ENCODE results near the gene RPS19. TPM values are rescaled to one million over a fixed set of nuclear protein-coding genes. Genes with fewer than 3 reads are reported as not detected.

The RPS19 gene
- total RNA-seq, 2 experiments from 2014 or later, result 2,679 to 3,011 TPM

- Mint-ChIP-seq H3K27ac (peak overlapping the region; percentile 94), H3K4me3 (peak overlapping the region; percentile 83), H3K27me3 (no peaks in the 10 kb centered on the region), H3K4me1 (peaks cover 51% of the 10 kb centered on the region), H3K9me3 (no peaks in the 10 kb centered on the region), H3K36me3 (ENCODE audit: low read depth) (peaks cover 57% of the 10 kb centered on the region)
- POLR2A ChIA-PET, result no interaction called here
- peak; percentile 90 for DNase-seq
- CTCF ChIA-PET, result interaction anchor here (1.1 to 5.4 kb wide), 5 partner anchors 12 to 67 kb away, joined by 3 to 44 read pairs (median 7); partner anchors contain the start of gene RPS19
Measured at GRCh38 chr19:41883821-41884733, 24.0 kb downstream of the RPS19 start.

- H3K9me3 Mint-ChIP-seq, result no peaks in the 10 kb centered on the region
- peak; percentile 84 for DNase-seq
- peak overlapping the region; percentile 83 for H3K4me3 Mint-ChIP-seq
- peak overlapping the region; percentile 92 for H3K27ac Mint-ChIP-seq
- CTCF ChIA-PET, result interaction anchor here (0.6 to 5.4 kb wide), 11 partner anchors 9 to 63 kb away, joined by 4 to 44 read pairs (median 5); partner anchors contain the start of gene RPS19
- peaks cover 79% of the 10 kb centered on the region for H3K36me3 Mint-ChIP-seq (ENCODE audit: low read depth)
- H3K27me3 Mint-ChIP-seq, result no peaks in the 10 kb centered on the region
- peaks cover 53% of the 10 kb centered on the region for H3K4me1 Mint-ChIP-seq
- POLR2A ChIA-PET, result interaction anchor here (0.6 to 2.0 kb wide), 3 partner anchors 12 to 26 kb away, joined by 4 to 8 read pairs (median 5); partner anchors contain the start of gene RPS19
Measured at GRCh38 chr19:41886761-41887710, 27.0 kb downstream of the RPS19 start.

DNA sequence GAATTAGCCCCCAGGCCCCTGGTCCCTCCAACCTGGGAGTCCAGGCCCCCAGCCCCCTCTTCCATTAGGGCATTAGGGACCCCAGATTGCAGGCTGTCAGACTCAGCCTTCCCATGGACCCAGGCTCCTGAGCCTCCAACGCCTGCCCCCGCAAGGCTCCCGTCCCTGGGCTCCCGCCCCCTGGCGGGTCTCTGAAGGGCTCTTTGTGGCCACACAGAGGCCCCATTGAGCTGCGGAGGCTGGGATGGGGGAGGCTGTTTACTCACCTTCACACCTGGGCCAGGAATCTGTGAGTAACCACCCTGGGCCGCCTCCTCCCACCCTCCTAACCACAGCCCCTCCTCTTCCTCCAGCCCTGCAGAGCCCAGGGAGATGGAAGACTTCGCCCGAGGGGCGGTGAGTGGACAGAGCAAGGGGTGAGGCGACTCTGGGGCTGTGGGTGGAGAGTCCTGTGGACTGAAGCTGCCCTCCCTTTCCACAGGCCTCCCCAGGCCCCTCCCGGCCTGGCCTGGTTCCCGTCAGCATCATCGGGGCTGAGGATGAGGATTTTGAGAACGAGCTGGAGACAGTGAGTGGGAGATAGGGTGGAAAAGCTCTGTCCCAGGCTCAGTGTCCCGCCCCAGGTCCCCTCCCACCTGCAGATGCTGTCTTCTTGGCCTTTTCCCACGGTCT is 27.8 kb downstream of the RPS19 start:
- Mint-ChIP-seq H3K27me3 (no peaks in the 10 kb centered on the region), H3K4me1 (peaks cover 48% of the 10 kb centered on the region), H3K9me3 (no peaks in the 10 kb centered on the region), H3K36me3 (ENCODE audit: low read depth) (peaks cover 74% of the 10 kb centered on the region), H3K4me3 (peak overlapping the region; percentile 83), H3K27ac (peak overlapping the region; percentile 92)
- peak; percentile 83 for DNase-seq
- POLR2A ChIA-PET, result interaction anchor here (0.6 to 2.0 kb wide), 3 partner anchors 13 to 27 kb away, joined by 4 to 8 read pairs (median 5); partner anchors contain the start of gene RPS19
- CTCF ChIA-PET, result interaction anchor here (1.1 to 5.4 kb wide), 6 partner anchors 9 to 70 kb away, joined by 3 to 44 read pairs (median 6); partner anchors contain the start of gene RPS19

- Mint-ChIP-seq H3K4me3 (peak overlapping the region; percentile 83), H3K9me3 (no peaks in the 10 kb centered on the region), H3K27ac (peak overlapping the region; percentile 83), H3K27me3 (no peaks in the 10 kb centered on the region), H3K36me3 (ENCODE audit: low read depth) (peaks cover 72% of the 10 kb centered on the region), H3K4me1 (peaks cover 52% of the 10 kb centered on the region)
- no peak for DNase-seq
- CTCF ChIA-PET, result interaction anchor here (1.0 to 5.4 kb wide), 4 partner anchors 15 to 69 kb away, joined by 3 to 44 read pairs (median 7); no protein-coding TSS in a partner anchor
- POLR2A ChIA-PET, result no interaction called here
Measured at GRCh38 chr19:41888926-41889325, 28.9 kb downstream of the RPS19 start.

- ChIA-PET CTCF (interaction anchor here (1.0 to 2.6 kb wide), 2 partner anchors 16 to 24 kb away, joined by 3 to 11 read pairs; no protein-coding TSS in a partner anchor), POLR2A (no interaction called here)
- Mint-ChIP-seq H3K9me3 (no peaks in the 10 kb centered on the region), H3K27me3 (no peaks in the 10 kb centered on the region), H3K36me3 (ENCODE audit: low read depth) (peaks cover 69% of the 10 kb centered on the region), H3K4me3 (no peak overlapping the region), H3K4me1 (peaks cover 53% of the 10 kb centered on the region), H3K27ac (peak overlapping the region; percentile 83)
- DNase-seq, result no peak
Measured at GRCh38 chr19:41889896-41890295, 29.8 kb downstream of the RPS19 start.

- H3K9me3 Mint-ChIP-seq, result no peaks in the 10 kb centered on the region
- ChIA-PET POLR2A (no interaction called here), CTCF (interaction anchor here (0.5 to 2.6 kb wide), 3 partner anchors 15 to 31 kb away, joined by 4 to 11 read pairs (median 5); partner anchors contain the start of gene RPS19)
- no peak overlapping the region for H3K27ac Mint-ChIP-seq
- H3K4me1 Mint-ChIP-seq, result peaks cover 56% of the 10 kb centered on the region
- H3K36me3 Mint-ChIP-seq (ENCODE audit: low read depth), result peaks cover 70% of the 10 kb centered on the region
- H3K27me3 Mint-ChIP-seq, result no peaks in the 10 kb centered on the region
- H3K4me3 Mint-ChIP-seq, result no peak overlapping the region
- no peak for DNase-seq
Measured at GRCh38 chr19:41890936-41891335, 30.9 kb downstream of the RPS19 start.

DNA sequence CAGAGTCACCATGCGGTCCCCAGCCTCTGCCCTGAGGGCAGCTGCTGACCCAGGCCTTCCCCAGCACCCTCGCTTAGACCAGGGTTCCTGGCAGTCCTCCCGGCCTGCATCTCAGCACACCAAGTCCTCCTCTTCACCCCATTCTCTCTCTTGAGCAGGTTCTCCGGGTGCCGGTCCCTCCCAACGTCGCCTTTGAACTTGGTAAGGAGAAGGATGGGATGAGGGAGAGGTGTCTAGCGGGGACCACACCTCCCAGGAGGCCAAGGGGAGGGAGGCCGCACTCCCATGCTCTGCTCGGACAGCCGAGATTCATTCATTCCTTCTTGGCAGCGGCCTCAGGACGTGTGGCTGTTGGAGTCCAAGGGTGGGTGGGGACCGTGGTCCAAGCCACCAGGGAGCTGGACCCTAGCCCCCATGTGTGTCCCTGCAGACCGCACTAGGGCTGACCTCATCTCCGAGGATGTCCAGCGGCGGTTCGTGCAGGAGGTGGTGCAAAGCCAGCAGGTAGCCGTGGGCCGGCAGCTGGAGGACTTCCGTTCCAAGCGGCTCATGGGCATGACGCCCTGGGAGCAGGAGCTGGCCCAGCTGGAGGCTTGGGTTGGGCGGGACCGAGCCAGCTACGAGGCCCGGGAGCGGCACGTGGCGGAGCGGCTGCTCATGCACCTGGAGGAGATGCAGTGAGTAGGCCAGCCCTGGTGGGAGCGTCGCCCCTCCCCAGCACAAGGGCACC is 32.3 kb downstream of the RPS19 start:
- no peaks in the 10 kb centered on the region for H3K9me3 Mint-ChIP-seq
- no peak overlapping the region for H3K27ac Mint-ChIP-seq
- CTCF ChIA-PET, result interaction anchor here (1.3 to 1.9 kb wide), 2 partner anchors 9 to 33 kb away, joined by 3 to 4 read pairs; partner anchors contain the start of gene RPS19
- no peak overlapping the region for H3K4me3 Mint-ChIP-seq
- peaks cover 61% of the 10 kb centered on the region for H3K36me3 Mint-ChIP-seq (ENCODE audit: low read depth)
- H3K4me1 Mint-ChIP-seq, result peaks cover 51% of the 10 kb centered on the region
- no peaks in the 10 kb centered on the region for H3K27me3 Mint-ChIP-seq
- no peak for DNase-seq
- POLR2A ChIA-PET, result no interaction called here

GRCh38 chr19:41893899-41894298 is 33.8 kb downstream of the RPS19 start:
- Mint-ChIP-seq H3K36me3 (ENCODE audit: low read depth) (peaks cover 60% of the 10 kb centered on the region), H3K27me3 (no peaks in the 10 kb centered on the region), H3K27ac (peak overlapping the region; percentile 43), H3K4me1 (peaks cover 46% of the 10 kb centered on the region), H3K4me3 (no peak overlapping the region), H3K9me3 (no peaks in the 10 kb centered on the region)
- peak; percentile 41 for DNase-seq
- ChIA-PET CTCF (no interaction called here), POLR2A (no interaction called here)

GRCh38 chr19:41894350-41894749 is 34.3 kb downstream of the RPS19 start:
- Mint-ChIP-seq H3K9me3 (no peaks in the 10 kb centered on the region), H3K4me3 (no peak overlapping the region), H3K27ac (no peak overlapping the region), H3K4me1 (peaks cover 45% of the 10 kb centered on the region), H3K36me3 (ENCODE audit: low read depth) (peaks cover 60% of the 10 kb centered on the region), H3K27me3 (no peaks in the 10 kb centered on the region)
- ChIA-PET POLR2A (no interaction called here), CTCF (no interaction called here)
- DNase-seq, result no peak

DNA sequence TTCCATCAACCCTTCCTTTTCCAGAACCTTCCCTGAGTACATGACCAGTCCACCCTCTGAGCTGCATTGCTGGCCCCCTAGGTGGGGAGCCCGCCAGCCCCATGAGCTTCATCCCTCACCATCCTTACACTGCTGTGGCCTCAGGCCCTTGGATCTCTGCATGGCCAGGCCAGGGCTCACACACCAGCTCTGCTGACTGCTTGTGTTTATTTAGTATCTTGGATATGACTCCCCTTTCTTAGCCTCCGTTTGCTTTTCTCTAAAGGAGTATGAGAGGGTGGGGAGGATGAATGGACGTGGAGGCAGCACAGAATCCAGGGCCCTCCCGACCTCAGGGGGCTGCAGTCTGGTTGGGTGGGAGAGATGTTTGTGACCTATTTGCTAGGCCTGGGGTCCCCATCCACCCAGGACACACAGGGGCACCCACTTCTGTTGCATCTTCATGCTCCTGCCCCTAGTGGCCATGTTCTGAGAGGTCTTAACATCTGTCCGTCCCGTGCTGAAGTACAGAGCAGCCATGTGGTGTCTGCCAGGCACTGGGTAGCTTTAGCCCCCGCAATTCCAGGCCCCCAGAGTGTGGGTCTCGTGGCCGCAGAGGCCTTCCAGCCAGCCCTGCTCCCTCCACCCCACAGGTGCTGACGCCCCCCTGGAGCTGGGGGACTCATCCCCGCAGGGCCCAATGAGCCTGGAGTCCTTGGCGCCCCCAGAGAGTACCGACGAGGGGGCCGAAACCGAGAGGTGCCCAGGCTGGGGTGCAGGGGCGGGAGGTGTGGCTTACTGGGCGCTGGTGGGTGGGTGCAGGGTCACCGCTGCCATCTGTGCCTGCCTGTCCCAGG is 35.9 kb downstream of the RPS19 start:
- Mint-ChIP-seq H3K27me3 (no peaks in the 10 kb centered on the region), H3K36me3 (ENCODE audit: low read depth) (peaks cover 60% of the 10 kb centered on the region), H3K4me1 (peaks cover 33% of the 10 kb centered on the region), H3K4me3 (no peak overlapping the region), H3K27ac (peak overlapping the region; percentile 32), H3K9me3 (no peaks in the 10 kb centered on the region)
- POLR2A ChIA-PET, result no interaction called here
- no peak for DNase-seq
- CTCF ChIA-PET, result interaction anchor here (1.7 kb wide), 1 partner anchor 8 kb away, joined by 4 read pairs; no protein-coding TSS in a partner anchor

DNA sequence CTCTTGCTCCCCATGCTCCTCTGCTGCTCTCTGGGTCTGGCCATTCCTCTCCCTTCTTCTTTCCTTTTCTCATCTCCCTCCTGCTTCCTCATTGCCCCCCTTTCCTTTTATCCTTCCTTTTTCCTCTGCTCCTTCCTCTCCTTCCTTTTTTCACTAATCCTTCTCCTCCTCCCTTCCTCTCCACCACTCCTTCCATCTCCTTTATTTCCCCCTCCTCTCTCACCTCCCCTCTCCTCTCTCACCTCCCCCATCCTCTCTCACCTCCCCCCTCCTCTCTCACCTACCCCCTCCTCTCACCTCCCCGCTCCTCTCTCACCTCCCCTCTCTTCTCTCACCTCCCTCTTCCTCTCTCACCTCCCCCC is 36.5 kb downstream of the RPS19 start:
- DNase-seq, result no peak
- Mint-ChIP-seq H3K4me1 (peaks cover 30% of the 10 kb centered on the region), H3K4me3 (no peak overlapping the region), H3K27me3 (no peaks in the 10 kb centered on the region), H3K9me3 (no peaks in the 10 kb centered on the region), H3K27ac (no peak overlapping the region), H3K36me3 (ENCODE audit: low read depth) (peaks cover 57% of the 10 kb centered on the region)
- POLR2A ChIA-PET, result no interaction called here
- CTCF ChIA-PET, result interaction anchor here (1.7 kb wide), 1 partner anchor 9 kb away, joined by 4 read pairs; no protein-coding TSS in a partner anchor
